Osteoblast (primary cell): ENCODE measurements around the gene TBC1D10A. TPM values are rescaled to one million over a fixed set of nuclear protein-coding genes. Genes with fewer than 3 reads are reported as not detected.

Experiments
- DNase-seq: peaks from one replicate; pipeline ENCODE4 v3.0.0; 2011; ENCODE audit warnings: low spot score, mixed read lengths; ENCODE audit not compliant: insufficient read length; ENCODE audit errors: missing footprints
- H2AFZ ChIP-seq: 2 replicates; pipeline ENCODE4 v1.6.0; 2011; ENCODE audit warnings: mild to moderate bottlenecking, low read length
- H3K27ac ChIP-seq: 2 replicates; pipeline ENCODE4 v1.5.1; 2011; ENCODE audit warnings: mild to moderate bottlenecking, low read depth, low read length, moderate library complexity
- H3K27me3 ChIP-seq: 2 replicates; pipeline ENCODE4 v1.6.0; 2012; ENCODE audit warnings: mild to moderate bottlenecking, control low read depth, inconsistent platforms, low read length, moderate library complexity; ENCODE audit not compliant: insufficient read depth
- H3K36me3 ChIP-seq: 2 replicates; pipeline ENCODE4 v1.5.1; 2011; ENCODE audit warnings: mild to moderate bottlenecking, low read length, control low read depth, moderate library complexity; ENCODE audit not compliant: insufficient read depth
- H3K4me1 ChIP-seq: 2 replicates; pipeline ENCODE4 v1.5.1; 2011; ENCODE audit warnings: mild to moderate bottlenecking, low read length, control low read depth, moderate library complexity; ENCODE audit not compliant: insufficient read depth
- H3K4me2 ChIP-seq: 2 replicates; pipeline ENCODE4 v1.6.0; 2011; ENCODE audit warnings: mild to moderate bottlenecking, low read length; ENCODE audit not compliant: insufficient read depth
- H3K4me3 ChIP-seq: fragments of 200-600 bp; sonication (generic); 3 replicates; pipeline ENCODE4 v1.5.1; 2012; ENCODE audit warnings: mild to moderate bottlenecking, low read length, inconsistent platforms; ENCODE audit not compliant: insufficient read depth
- H3K79me2 ChIP-seq: 2 replicates; pipeline ENCODE4 v1.6.0; 2012; ENCODE audit warnings: mild to moderate bottlenecking, low read length, control low read depth, inconsistent platforms; ENCODE audit not compliant: insufficient read depth
- H3K9me3 ChIP-seq: 2 replicates; pipeline ENCODE4 v1.5.1; 2011; ENCODE audit warnings: low read depth, low read length, control low read depth
- H4K20me1 ChIP-seq: 2 replicates; pipeline ENCODE4 v1.6.0; 2012; ENCODE audit warnings: mild to moderate bottlenecking, low read length, control low read depth; ENCODE audit not compliant: insufficient read depth
- total RNA-seq: library from RNA; depleted of rRNA; stranded (reverse); fragments of >200 nt; gene quantifications from 2 replicates; pipeline ENCODE4 v1.2.3, GENCODE V29; 2012
- TF ChIP-seq, protein P1 (sequence below): IDR thresholded peaks from 2 replicates; pipeline ENCODE4 v1.5.1; 2011; ENCODE audit warnings: mild to moderate bottlenecking, low read depth, low read length, moderate library complexity; ENCODE audit errors: extremely low read depth

TBC1D10A gene
- total RNA-seq, 1 donor, result 32.9 TPM

DNA sequence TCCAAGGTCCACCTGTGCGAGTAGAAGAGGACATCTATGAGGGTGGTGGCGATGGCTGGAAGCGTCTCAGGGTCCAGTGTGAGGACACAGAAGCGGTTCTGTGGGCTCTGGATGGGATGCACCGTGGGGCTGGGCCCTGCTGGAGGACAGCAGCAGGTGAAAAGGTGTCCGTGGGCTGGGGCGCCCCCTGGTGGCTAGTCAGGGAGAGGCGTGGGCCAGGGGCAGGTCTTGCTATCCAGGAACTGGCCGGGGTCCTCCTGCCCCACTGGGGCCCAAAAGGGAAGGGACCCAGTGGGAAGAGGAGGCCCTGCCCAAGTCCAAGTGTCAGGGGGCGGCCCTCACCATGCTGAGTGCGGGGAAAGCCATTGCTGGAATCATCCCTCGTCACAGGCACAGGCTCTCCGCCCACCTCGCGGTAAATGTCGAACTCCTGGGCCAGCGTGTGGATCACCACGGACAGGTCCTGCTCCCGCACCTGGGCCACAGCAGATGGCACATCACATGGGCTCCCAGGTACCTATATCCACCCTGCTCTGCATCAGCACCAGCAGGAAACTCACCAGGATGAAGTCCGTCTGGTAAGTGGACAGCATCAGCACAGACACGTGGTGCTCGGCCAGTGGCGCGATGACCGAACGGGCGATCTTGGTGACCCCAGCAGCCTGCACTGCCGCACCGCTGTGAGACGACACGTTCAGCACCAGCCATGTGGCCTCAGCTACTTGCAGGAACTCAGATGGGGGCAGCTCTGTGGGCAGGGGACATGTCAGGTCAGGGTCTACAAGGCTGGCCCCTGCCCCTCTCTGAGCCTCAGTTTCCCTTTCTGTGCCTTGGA lies 39.7 kb downstream of the TBC1D10A start:
- Histone ChIP-seq H3K79me2 (no peaks in the 10 kb centered on the region), H3K4me1 (peaks cover 27% of the 10 kb centered on the region), H3K4me2 (no peak overlapping the region), H3K9me3 (no peaks in the 10 kb centered on the region), H3K4me3 (no peak overlapping the region), H3K36me3 (peaks cover 1% of the 10 kb centered on the region), H2AFZ (no peak overlapping the region), H3K27me3 (no peaks in the 10 kb centered on the region), H4K20me1 (peaks cover 16% of the 10 kb centered on the region), H3K27ac (no peak overlapping the region)
- TF ChIP-seq, protein P1, sequence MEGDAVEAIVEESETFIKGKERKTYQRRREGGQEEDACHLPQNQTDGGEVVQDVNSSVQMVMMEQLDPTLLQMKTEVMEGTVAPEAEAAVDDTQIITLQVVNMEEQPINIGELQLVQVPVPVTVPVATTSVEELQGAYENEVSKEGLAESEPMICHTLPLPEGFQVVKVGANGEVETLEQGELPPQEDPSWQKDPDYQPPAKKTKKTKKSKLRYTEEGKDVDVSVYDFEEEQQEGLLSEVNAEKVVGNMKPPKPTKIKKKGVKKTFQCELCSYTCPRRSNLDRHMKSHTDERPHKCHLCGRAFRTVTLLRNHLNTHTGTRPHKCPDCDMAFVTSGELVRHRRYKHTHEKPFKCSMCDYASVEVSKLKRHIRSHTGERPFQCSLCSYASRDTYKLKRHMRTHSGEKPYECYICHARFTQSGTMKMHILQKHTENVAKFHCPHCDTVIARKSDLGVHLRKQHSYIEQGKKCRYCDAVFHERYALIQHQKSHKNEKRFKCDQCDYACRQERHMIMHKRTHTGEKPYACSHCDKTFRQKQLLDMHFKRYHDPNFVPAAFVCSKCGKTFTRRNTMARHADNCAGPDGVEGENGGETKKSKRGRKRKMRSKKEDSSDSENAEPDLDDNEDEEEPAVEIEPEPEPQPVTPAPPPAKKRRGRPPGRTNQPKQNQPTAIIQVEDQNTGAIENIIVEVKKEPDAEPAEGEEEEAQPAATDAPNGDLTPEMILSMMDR, result peak; percentile 78
- DNase-seq, result peak; percentile 89

DNA sequence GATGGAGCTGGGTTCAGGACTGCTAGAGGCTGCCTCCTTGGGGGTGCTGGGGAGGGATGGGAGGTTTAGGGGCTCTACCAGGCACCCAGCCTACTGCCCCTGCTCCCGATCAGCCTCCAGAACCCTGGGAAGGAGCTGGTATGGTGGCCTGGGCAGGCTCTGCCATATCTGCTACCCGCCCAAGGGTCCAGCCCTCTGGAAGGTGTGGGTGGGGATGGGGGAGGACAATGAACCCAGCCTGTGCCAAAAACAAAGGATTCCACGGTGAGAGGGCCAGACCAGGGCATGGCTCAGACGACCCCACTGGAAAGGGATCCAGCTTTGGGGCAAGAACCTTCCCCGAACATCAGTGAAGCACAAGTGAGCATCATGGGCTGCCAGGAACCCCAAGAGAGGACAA lies 40.4 kb downstream of the TBC1D10A start:
- Histone ChIP-seq H3K79me2 (no peaks in the 10 kb centered on the region), H3K4me2 (no peak overlapping the region), H3K9me3 (no peaks in the 10 kb centered on the region), H3K27ac (no peak overlapping the region), H3K36me3 (no peaks in the 10 kb centered on the region), H3K4me3 (no peak overlapping the region), H3K27me3 (no peaks in the 10 kb centered on the region), H2AFZ (no peak overlapping the region), H3K4me1 (peaks cover 26% of the 10 kb centered on the region), H4K20me1 (peaks cover 16% of the 10 kb centered on the region)
- DNase-seq, result peak; percentile 72
- TF ChIP-seq, protein P1, result no peak

DNA sequence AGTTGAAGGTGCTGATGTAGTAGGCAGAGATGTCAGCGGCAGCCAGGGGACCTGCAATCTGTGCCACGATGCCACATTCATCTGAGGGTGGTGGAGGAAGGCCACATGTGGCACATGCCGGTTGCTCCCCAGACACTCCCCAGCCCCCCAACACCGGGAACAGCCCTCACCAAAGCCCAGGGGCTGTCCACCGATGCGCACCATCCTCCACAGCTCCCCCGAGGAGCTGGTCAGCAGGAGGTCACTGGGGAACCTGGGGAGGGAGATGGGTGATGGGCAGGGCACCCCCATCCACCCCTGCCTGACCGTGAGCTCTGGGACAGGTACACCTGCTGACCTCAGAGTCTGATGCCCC lies 40.9 kb downstream of the TBC1D10A start:
- TF ChIP-seq, protein P1, result no peak
- H3K4me3 ChIP-seq, result no peak overlapping the region
- H3K27ac ChIP-seq, result no peak overlapping the region
- no peak overlapping the region for H2AFZ ChIP-seq
- no peak overlapping the region for H3K4me2 ChIP-seq
- H3K36me3 ChIP-seq, result no peaks in the 10 kb centered on the region
- H3K4me1 ChIP-seq, result peaks cover 21% of the 10 kb centered on the region
- peak; percentile 68 for DNase-seq
- no peaks in the 10 kb centered on the region for H3K9me3 ChIP-seq
- H3K79me2 ChIP-seq, result no peaks in the 10 kb centered on the region
- no peaks in the 10 kb centered on the region for H3K27me3 ChIP-seq
- H4K20me1 ChIP-seq, result peaks cover 11% of the 10 kb centered on the region

DNA sequence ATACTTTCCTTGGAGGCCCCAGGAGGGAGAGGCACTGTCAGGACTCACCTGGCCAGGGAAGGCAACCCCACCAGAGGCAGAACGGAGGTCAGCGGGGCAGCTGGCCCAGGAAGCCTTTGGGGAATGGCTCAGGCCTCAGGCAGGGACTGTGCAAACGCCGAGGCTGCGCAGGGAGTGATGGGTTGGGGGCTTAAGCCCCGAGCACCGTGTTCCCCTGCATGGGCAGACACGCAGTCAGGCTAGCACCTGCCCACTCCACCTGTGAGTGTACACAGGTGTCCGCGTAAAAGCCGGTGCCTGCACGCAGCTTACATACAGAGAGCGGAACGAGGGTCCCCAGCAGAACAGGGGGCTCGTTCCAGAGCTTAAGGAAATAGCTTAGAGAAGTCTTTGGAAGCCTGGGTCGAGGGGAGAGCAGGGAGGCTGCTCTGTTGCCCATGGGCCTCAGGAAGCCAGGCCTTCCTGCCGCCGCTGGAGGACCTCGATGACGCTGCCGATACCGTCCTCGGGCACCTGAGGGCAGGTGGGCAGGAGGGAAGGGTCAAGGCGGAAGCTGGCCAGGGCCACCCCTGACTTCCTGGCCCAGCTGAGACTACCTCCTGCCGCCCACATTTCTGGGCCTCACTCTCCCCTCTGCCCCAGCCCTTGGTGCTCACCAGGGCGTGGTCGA lies 41.4 kb downstream of the TBC1D10A start:
- TF ChIP-seq, protein P1, result no peak
- H3K9me3 ChIP-seq, result no peaks in the 10 kb centered on the region
- no peaks in the 10 kb centered on the region for H3K36me3 ChIP-seq
- peaks cover 8% of the 10 kb centered on the region for H4K20me1 ChIP-seq
- H3K27me3 ChIP-seq, result no peaks in the 10 kb centered on the region
- no peak overlapping the region for H3K27ac ChIP-seq
- H2AFZ ChIP-seq, result no peak overlapping the region
- no peak overlapping the region for H3K4me2 ChIP-seq
- H3K4me1 ChIP-seq, result peaks cover 21% of the 10 kb centered on the region
- no peaks in the 10 kb centered on the region for H3K79me2 ChIP-seq
- H3K4me3 ChIP-seq, result no peak overlapping the region
- peak; percentile 50 for DNase-seq
